Panc1 (cell line): ENCODE results near the gene GRHL1. TPM values are rescaled to one million over a fixed set of nuclear protein-coding genes. Genes with fewer than 3 reads are reported as not detected.

Experiments
- ATAC-seq: fragments of 200-7000 bp; cut with Tn5 transposase; 2 replicates; pipeline ENCODE4 v1.9.1; 2020; ENCODE audit warnings: mild to moderate bottlenecking, moderate library complexity
- BruUV-seq: library from RNA; stranded (reverse); fragments of 400-500 nt; replicated peaks from 2 replicates; lab custom pipeline; 2021; lab: Mats Ljungman, UMichigan
- CTCF ChIA-PET: fragments of 300-600 bp; sonication (Branson Sonifier 250); formaldehyde crosslinking; loops from one replicate; lab custom pipeline; 2022; ENCODE audit warnings: antibody characterized with exemption; lab: Charles Lee
- POLR2A ChIA-PET: fragments of 300-600 bp; sonication (Branson Sonifier 250); formaldehyde crosslinking; loops from one replicate; lab custom pipeline; 2022; ENCODE audit warnings: antibody characterized with exemption; lab: Charles Lee
- DNase-seq: peaks from one replicate; pipeline ENCODE4 v3.0.0-alpha.2; 2010; ENCODE audit warnings: low read depth, low spot score
- H3K27ac ChIP-seq: 2 replicates; pipeline ENCODE4 v1.5.1; 2011; ENCODE audit warnings: mild to moderate bottlenecking, low read length, inconsistent platforms
- H3K27me3 ChIP-seq: fragments of 200-500 bp; sonication (Bioruptor generic); 2 replicates; pipeline ENCODE4 v1.6.0; 2014; ENCODE audit warnings: low read length, inconsistent platforms; ENCODE audit not compliant: control insufficient read depth, insufficient read depth
- H3K36me3 ChIP-seq: fragments of 200-500 bp; sonication (Bioruptor generic); 2 replicates; pipeline ENCODE4 v1.5.1; 2014; ENCODE audit warnings: inconsistent platforms, mild to moderate bottlenecking, low read length, moderate library complexity; ENCODE audit not compliant: control insufficient read depth, insufficient read depth
- H3K4me1 ChIP-seq: 2 replicates; pipeline ENCODE4 v1.5.1; 2011; ENCODE audit warnings: inconsistent platforms, mild to moderate bottlenecking, low read length, moderate library complexity; ENCODE audit not compliant: control insufficient read depth, insufficient read depth
- H3K4me3 ChIP-seq, 2 experiments: 2 replicates each; pipeline ENCODE4 v1.5.1; 2011 to 2012; ENCODE audit warnings: low read depth in 2 of 2, low read length in 2 of 2, mild to moderate bottlenecking in 2 of 2, inconsistent platforms in 1 of 2, moderate library complexity in 1 of 2
- H3K9me3 ChIP-seq: fragments of 200-500 bp; sonication (Bioruptor generic); 2 replicates; pipeline ENCODE4 v1.5.1; 2014; ENCODE audit warnings: low read depth, mild to moderate bottlenecking, inconsistent platforms, low read length, moderate library complexity; ENCODE audit not compliant: control insufficient read depth, insufficient read depth
- CTCF ChIP-seq: fragments of 450-650 bp; IDR thresholded peaks from 2 replicates; pipeline ENCODE4 v1.5.1; 2017; ENCODE audit warnings: mild to moderate bottlenecking
- POLR2AphosphoS5 ChIP-seq: IDR thresholded peaks from 2 replicates; pipeline ENCODE4 v1.6.1; 2012; ENCODE audit warnings: mild to moderate bottlenecking, low read depth, low read length, moderate library complexity
- REST ChIP-seq, 2 experiments: IDR thresholded peaks; 2 replicates each; pipeline ENCODE4 v1.6.1; 2011 to 2012; ENCODE audit warnings: low read depth in 2 of 2, control low read depth in 1 of 2, low read length in 1 of 2, mild to moderate bottlenecking in 1 of 2, moderate library complexity in 1 of 2; ENCODE audit not compliant: insufficient read depth in 1 of 2
- SIN3A ChIP-seq: IDR thresholded peaks from 2 replicates; pipeline ENCODE4 v1.6.1; 2012; ENCODE audit warnings: low read depth, mild to moderate bottlenecking, low read length, moderate library complexity, borderline replicate concordance; ENCODE audit not compliant: insufficient read depth
- TCF7L2 ChIP-seq: IDR thresholded peaks from 2 replicates; pipeline ENCODE4 v1.6.1; 2011; ENCODE audit warnings: mild to moderate bottlenecking, low read depth, low read length, inconsistent platforms
- in situ Hi-C: cut with HindIII; loops from 2 replicates; pipeline ENCODE4 v1.10.0; 2016; ENCODE audit warnings: low sequenced_read_pairs, low pct_unique_long_range_greater_than_20kb
- intact Hi-C: fragments of 100-400 bp; cut with micrococcal nuclease; formaldehyde crosslinking; loops from one replicate; pipeline ENCODE4 v1.10.0; 2022; ENCODE audit not compliant: unreplicated experiment
- total RNA-seq: library from RNA; stranded (reverse); gene quantifications from one replicate; pipeline ENCODE4 v1.2.1, GENCODE V29; 2021; ENCODE audit not compliant: unreplicated experiment

The GRHL1 gene
- total RNA-seq, 1 experiment from 2014 or later: 4.7 TPM

GRCh38 chr2:9968553-9969497, 17.3 kb downstream of the GRHL1 start:
- no peaks in the 10 kb centered on the region for H3K9me3 ChIP-seq
- in situ Hi-C loops (no loop called here), intact Hi-C loops (no loop called here)
- no peaks in the 10 kb centered on the region for H3K27me3 ChIP-seq
- DNase-seq (no peak), ATAC-seq (no peak)
- ChIA-PET CTCF (no interaction called here), POLR2A (no interaction called here)
- no TSS peak for BruUV-seq
- peaks cover 7% of the 10 kb centered on the region for H3K4me1 ChIP-seq
- no peaks in the 10 kb centered on the region for H3K36me3 ChIP-seq
- H3K27ac ChIP-seq: no peak overlapping the region
- no peak overlapping the region for H3K4me3 ChIP-seq
- no peak for TF ChIP-seq CTCF
- TF ChIP-seq REST (IDR thresholded peaks at IDR 0.05; ENCODE audit: insufficient read depth in 1 of 2, low read depth in 2 of 2, low read length in 1 of 2): no peak
- TF ChIP-seq POLR2AphosphoS5: no peak
- TF ChIP-seq SIN3A: no peak
- TF ChIP-seq TCF7L2: no peak

- ATAC-seq: no peak
- POLR2A ChIA-PET: interaction anchor here (0.7 kb wide), 1 partner anchor 26 kb away, joined by 8 read pairs; no protein-coding TSS in a partner anchor
Observed at GRCh38 chr2:9970200-9971044, 18.9 kb downstream of the GRHL1 start.

More at GRCh38 chr2:9970200-9971044, 18.9 kb downstream of the GRHL1 start:
- Histone ChIP-seq H3K4me3 (no peak overlapping the region), H3K27me3 (no peaks in the 10 kb centered on the region), H3K9me3 (no peaks in the 10 kb centered on the region), H3K27ac (no peak overlapping the region), H3K36me3 (no peaks in the 10 kb centered on the region), H3K4me1 (peaks cover 21% of the 10 kb centered on the region)
- no TSS peak for BruUV-seq
- in situ Hi-C loops: no loop called here
- DNase-seq: no peak
- CTCF ChIA-PET: interaction anchor here (1.4 kb wide), 1 partner anchor 14 kb away, joined by 6 read pairs; no protein-coding TSS in a partner anchor
- TF ChIP-seq REST (IDR thresholded peaks at IDR 0.05; ENCODE audit: insufficient read depth in 1 of 2, low read depth in 2 of 2, low read length in 1 of 2) (no peak), CTCF (no peak), TCF7L2 (no peak), SIN3A (no peak), POLR2AphosphoS5 (no peak)
- intact Hi-C loops: no loop called here
